Dendritic cell treated with granulocyte-macrophage colony-stimulating factor and Interleukin-4, amounts not matched to agents 40 ng/mL and 50 ng/mL, for 4 days (primary cell): ENCODE measurements around the gene CMSS1.

Experiments
- H3K27ac Mint-ChIP-seq: one replicate; pipeline ENCODE4 v1.8.0; 2022; ENCODE audit warnings: mild to moderate bottlenecking, mixed read lengths
- H3K27me3 Mint-ChIP-seq: one replicate; pipeline ENCODE4 v1.8.0; 2022; ENCODE audit warnings: mild to moderate bottlenecking, mixed read lengths
- H3K36me3 Mint-ChIP-seq: one replicate; pipeline ENCODE4 v1.8.0; 2022; ENCODE audit warnings: low read depth, mixed read lengths
- H3K4me1 Mint-ChIP-seq: one replicate; pipeline ENCODE4 v1.8.0; 2022; ENCODE audit warnings: low read depth, mixed read lengths
- H3K4me3 Mint-ChIP-seq: one replicate; pipeline ENCODE4 v1.8.0; 2022; ENCODE audit warnings: mild to moderate bottlenecking, moderate library complexity, mixed read lengths
- H3K9me3 Mint-ChIP-seq: one replicate; pipeline ENCODE4 v1.8.0; 2022; ENCODE audit warnings: mixed read lengths
- intact Hi-C: fragments of 100-400 bp; cut with micrococcal nuclease; formaldehyde crosslinking; loops from one replicate; pipeline ENCODE4 v1.15.0; 2022

CMSS1 gene

GRCh38 chr3:99972380-99973104 is 154.9 kb downstream of the CMSS1 start:
- no peaks in the 10 kb centered on the region for H3K9me3 Mint-ChIP-seq
- no peaks in the 10 kb centered on the region for H3K36me3 Mint-ChIP-seq
- H3K4me3 Mint-ChIP-seq: no peak overlapping the region
- H3K27me3 Mint-ChIP-seq: no peaks in the 10 kb centered on the region
- H3K4me1 Mint-ChIP-seq: peaks cover 11% of the 10 kb centered on the region
- no peak overlapping the region for H3K27ac Mint-ChIP-seq
- intact Hi-C loops: no loop called here

DNA sequence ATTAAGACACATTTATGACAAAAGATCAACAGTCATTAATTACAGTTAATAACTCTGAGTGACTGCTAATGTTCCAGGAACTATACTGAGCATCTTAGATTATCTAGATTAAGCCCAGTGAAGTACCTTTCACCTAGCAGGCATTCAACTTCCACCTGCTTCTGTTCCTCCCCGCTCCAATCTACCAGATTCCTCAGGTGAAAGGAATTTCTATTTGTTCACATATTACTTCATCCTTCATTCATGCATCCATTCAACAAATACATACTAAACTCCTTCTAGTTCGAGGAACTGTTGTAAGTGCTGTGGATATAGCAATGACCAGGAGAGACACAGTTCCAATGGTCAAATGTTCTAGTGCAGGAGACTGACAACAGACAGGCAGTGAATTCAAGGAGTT is 157.3 kb downstream of the CMSS1 start:
- no peak overlapping the region for H3K4me3 Mint-ChIP-seq
- H3K27me3 Mint-ChIP-seq: no peaks in the 10 kb centered on the region
- peaks cover 4% of the 10 kb centered on the region for H3K4me1 Mint-ChIP-seq
- no peak overlapping the region for H3K27ac Mint-ChIP-seq
- H3K36me3 Mint-ChIP-seq: no peaks in the 10 kb centered on the region
- intact Hi-C loops: no loop called here
- H3K9me3 Mint-ChIP-seq: no peaks in the 10 kb centered on the region

- no peak overlapping the region for H3K27ac Mint-ChIP-seq
- H3K27me3 Mint-ChIP-seq: no peaks in the 10 kb centered on the region
- H3K36me3 Mint-ChIP-seq: no peaks in the 10 kb centered on the region
- no peak overlapping the region for H3K4me3 Mint-ChIP-seq
- no peaks in the 10 kb centered on the region for H3K9me3 Mint-ChIP-seq
- H3K4me1 Mint-ChIP-seq: peaks cover 9% of the 10 kb centered on the region
- intact Hi-C loops: no loop called here
Measured at GRCh38 chr3:99976584-99976983, 158.9 kb downstream of the CMSS1 start.

- intact Hi-C loops: no loop called here
- no peaks in the 10 kb centered on the region for H3K9me3 Mint-ChIP-seq
- no peaks in the 10 kb centered on the region for H3K36me3 Mint-ChIP-seq
- H3K27ac Mint-ChIP-seq: no peak overlapping the region
- no peaks in the 10 kb centered on the region for H3K27me3 Mint-ChIP-seq
- H3K4me1 Mint-ChIP-seq: peaks cover 9% of the 10 kb centered on the region
- no peak overlapping the region for H3K4me3 Mint-ChIP-seq
Measured at GRCh38 chr3:99978221-99978620, 160.6 kb downstream of the CMSS1 start.

DNA sequence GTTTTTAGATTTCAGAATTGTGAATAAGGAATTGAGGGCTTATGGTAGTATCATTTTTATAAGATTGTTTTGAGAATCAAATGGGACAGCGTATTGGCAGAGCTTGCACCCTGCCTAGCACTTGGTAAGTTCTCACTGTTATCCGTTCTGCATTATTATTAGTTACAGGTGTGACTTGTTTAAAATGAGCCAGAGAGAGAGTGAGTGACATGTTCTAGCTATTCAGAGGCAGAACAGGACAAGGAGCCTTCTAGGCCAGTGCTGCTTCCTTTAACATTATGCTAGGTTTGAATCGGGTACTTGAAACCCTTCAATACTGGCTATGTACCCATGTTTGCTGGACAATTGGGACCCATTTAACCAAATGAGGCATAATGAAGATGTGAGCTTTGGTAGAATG is 162.9 kb downstream of the CMSS1 start:
- Mint-ChIP-seq H3K4me3 (no peak overlapping the region), H3K36me3 (no peaks in the 10 kb centered on the region), H3K27ac (no peak overlapping the region), H3K4me1 (peaks cover 9% of the 10 kb centered on the region), H3K9me3 (no peaks in the 10 kb centered on the region), H3K27me3 (no peaks in the 10 kb centered on the region)
- intact Hi-C loops: no loop called here

GRCh38 chr3:99981138-99981537 is 163.5 kb downstream of the CMSS1 start:
- H3K9me3 Mint-ChIP-seq: no peaks in the 10 kb centered on the region
- H3K36me3 Mint-ChIP-seq: no peaks in the 10 kb centered on the region
- H3K27ac Mint-ChIP-seq: no peak overlapping the region
- H3K4me1 Mint-ChIP-seq: peaks cover 9% of the 10 kb centered on the region
- H3K4me3 Mint-ChIP-seq: no peak overlapping the region
- H3K27me3 Mint-ChIP-seq: no peaks in the 10 kb centered on the region
- intact Hi-C loops: no loop called here

DNA sequence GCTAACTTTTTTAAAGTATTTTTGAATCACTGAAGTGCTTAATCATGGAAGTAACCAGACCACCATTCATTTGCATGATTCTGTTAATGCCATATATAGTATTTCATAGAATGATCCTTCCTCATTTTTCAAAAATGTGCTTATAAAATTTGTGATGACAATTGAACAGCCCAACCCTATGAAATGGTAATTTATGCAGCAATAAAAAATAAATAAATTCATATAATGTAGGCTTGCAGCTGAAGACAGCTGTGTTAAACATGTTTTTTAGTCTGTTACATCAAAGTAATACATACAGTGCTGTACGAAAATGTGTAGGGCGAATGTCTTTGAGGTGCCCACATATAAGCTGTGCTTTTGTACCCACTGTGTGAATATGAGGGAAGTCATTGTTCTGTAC is 165.0 kb downstream of the CMSS1 start:
- intact Hi-C loops: no loop called here
- Mint-ChIP-seq H3K9me3 (no peaks in the 10 kb centered on the region), H3K36me3 (no peaks in the 10 kb centered on the region)

DNA sequence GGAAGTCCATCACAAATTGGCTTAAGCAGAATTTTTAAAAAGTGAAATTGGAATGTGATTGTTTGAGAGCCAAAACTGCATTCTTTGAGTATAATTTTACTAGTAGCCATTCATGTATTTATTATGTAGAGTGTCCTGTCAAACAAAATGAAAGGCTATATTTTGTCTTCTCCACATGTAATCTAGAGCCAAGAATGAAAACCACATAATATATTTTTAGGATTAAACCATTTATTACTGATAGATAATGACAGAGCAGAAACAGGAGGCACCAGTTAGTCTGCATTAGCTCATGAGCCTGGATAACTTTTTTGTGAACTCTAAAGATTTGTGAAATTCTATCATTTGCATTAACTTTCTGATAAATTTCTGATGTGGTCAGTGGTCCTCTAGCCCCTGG is 166.5 kb downstream of the CMSS1 start:
- Mint-ChIP-seq H3K27ac (no peak overlapping the region), H3K9me3 (no peaks in the 10 kb centered on the region), H3K36me3 (no peaks in the 10 kb centered on the region), H3K27me3 (no peaks in the 10 kb centered on the region), H3K4me1 (peaks cover 6% of the 10 kb centered on the region), H3K4me3 (no peak overlapping the region)
- intact Hi-C loops: no loop called here

More for the DNA sequence above, 165.0 kb downstream of the CMSS1 start:
- H3K4me3 Mint-ChIP-seq: no peak overlapping the region
- H3K27ac Mint-ChIP-seq: no peak overlapping the region
- H3K4me1 Mint-ChIP-seq: peaks cover 9% of the 10 kb centered on the region
- H3K27me3 Mint-ChIP-seq: no peaks in the 10 kb centered on the region

DNA sequence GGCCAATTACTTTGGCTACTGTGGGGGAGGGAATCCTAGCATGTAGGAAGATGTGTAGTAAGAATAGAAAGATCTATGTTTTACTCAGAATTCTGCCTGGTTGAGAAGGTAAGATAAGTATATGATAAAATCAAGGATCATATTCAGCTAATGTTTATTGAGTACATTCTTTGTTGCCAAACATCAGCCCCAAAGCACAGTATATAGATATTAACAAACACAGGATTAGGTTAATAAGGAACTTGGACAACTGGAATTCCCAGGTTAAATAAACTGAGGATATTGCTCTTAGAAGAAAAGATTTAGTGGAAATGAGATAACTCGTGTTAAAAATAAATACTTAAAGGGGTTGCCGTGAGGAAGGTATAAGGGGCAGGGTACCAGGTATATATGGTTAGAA is 167.0 kb downstream of the CMSS1 start:
- Mint-ChIP-seq H3K4me3 (no peak overlapping the region), H3K36me3 (no peaks in the 10 kb centered on the region), H3K27me3 (no peaks in the 10 kb centered on the region), H3K4me1 (peaks cover 10% of the 10 kb centered on the region), H3K9me3 (no peaks in the 10 kb centered on the region), H3K27ac (no peak overlapping the region)
- intact Hi-C loops: no loop called here

- Mint-ChIP-seq H3K27ac (no peak overlapping the region), H3K4me1 (peaks cover 5% of the 10 kb centered on the region), H3K27me3 (no peaks in the 10 kb centered on the region), H3K4me3 (no peak overlapping the region), H3K36me3 (no peaks in the 10 kb centered on the region), H3K9me3 (peaks cover 24% of the 10 kb centered on the region)
- intact Hi-C loops: no loop called here
Measured at GRCh38 chr3:99990179-99990578, 172.5 kb downstream of the CMSS1 start.

DNA sequence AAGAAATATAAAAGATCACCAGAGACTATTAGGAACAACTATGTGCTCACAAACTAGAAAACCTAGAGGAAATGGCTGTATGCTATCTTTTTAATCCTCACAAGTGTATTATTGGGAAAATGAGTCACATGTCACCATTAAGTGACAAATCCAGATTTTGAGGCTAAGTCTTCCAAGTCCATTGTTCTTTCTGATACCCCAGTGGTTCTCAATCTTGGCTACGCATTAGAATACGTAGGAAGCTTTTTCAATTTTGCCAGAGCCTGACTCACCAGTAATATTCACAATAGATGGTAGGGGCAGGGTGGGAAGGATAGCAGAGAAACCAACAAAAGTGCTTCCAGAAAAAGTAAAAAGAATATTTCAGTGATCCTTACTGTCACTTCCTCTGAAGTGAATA is 179.6 kb downstream of the CMSS1 start:
- no peaks in the 10 kb centered on the region for H3K36me3 Mint-ChIP-seq

GRCh38 chr3:99999536-99999935 is 181.9 kb downstream of the CMSS1 start:
- intact Hi-C loops: no loop called here
- H3K27ac Mint-ChIP-seq: no peak overlapping the region
- no peaks in the 10 kb centered on the region for H3K4me1 Mint-ChIP-seq
- H3K27me3 Mint-ChIP-seq: no peaks in the 10 kb centered on the region
- H3K36me3 Mint-ChIP-seq: no peaks in the 10 kb centered on the region
- peaks cover 37% of the 10 kb centered on the region for H3K9me3 Mint-ChIP-seq
- no peak overlapping the region for H3K4me3 Mint-ChIP-seq

More for the DNA sequence above, 179.6 kb downstream of the CMSS1 start:
- H3K27me3 Mint-ChIP-seq: no peaks in the 10 kb centered on the region
- H3K9me3 Mint-ChIP-seq: peaks cover 54% of the 10 kb centered on the region
- no peak overlapping the region for H3K4me3 Mint-ChIP-seq
- intact Hi-C loops: no loop called here
- H3K4me1 Mint-ChIP-seq: no peaks in the 10 kb centered on the region
- H3K27ac Mint-ChIP-seq: no peak overlapping the region

DNA sequence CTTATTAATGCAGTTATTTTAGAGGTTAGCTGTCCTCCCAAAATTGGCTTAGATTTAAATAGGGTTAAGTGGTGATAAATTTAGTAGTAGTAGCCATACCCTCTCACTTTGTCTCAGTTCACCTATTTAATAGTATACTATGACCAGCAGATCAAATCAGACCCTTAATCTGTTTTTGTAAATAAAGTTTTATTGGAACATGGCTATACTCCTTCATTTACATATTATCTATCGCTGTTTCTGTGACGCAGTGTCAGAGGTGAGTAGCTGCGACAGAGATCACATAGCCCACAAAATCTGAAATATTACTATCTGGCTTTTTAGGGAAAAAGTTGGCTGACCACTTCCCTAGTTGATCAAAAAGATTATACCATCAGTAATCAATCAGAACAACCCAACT is 183.4 kb downstream of the CMSS1 start:
- Mint-ChIP-seq H3K36me3 (no peaks in the 10 kb centered on the region), H3K27ac (no peak overlapping the region), H3K4me1 (no peaks in the 10 kb centered on the region), H3K27me3 (no peaks in the 10 kb centered on the region), H3K4me3 (no peak overlapping the region), H3K9me3 (peaks cover 21% of the 10 kb centered on the region)
- intact Hi-C loops: no loop called here

DNA sequence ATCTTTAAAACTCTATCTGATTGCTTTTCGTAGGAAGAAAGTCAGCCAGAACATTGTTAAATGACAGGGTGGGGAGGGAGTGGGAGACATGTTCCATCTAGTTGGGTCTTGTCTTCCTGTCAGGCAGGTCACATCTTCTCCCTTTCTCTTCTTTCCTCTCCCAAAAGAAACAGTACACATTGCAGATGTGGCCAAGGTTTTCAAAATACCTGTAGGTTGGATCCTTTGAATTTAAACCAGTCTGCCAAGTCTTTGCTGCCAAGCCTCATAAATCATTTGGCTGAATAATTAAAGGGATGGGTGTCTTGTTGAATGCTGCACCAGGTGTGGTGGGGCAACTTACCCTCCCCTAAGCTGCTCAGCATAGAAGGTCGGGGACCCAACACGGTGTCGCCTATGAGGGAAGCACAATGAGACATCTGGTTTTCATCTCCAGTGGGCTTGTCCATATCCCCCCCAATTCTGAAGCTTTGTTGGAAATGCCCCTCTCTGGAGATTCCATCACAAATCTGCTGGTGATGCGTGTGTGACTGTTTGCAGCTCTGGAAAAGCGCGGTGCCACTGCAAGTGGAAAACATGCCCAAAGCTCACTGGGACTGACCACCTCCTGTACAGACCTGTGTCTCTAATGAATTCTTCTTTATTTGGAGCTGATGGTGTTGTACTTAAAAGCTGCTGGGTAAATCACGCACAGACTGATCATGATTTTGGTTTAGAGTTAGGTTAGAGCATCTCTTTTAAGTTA is 184.0 kb downstream of the CMSS1 start:
- H3K27ac Mint-ChIP-seq: no peak overlapping the region

More for the DNA sequence above, 184.0 kb downstream of the CMSS1 start:
- no peaks in the 10 kb centered on the region for H3K4me1 Mint-ChIP-seq
- no peaks in the 10 kb centered on the region for H3K27me3 Mint-ChIP-seq
- intact Hi-C loops: no loop called here
- no peak overlapping the region for H3K4me3 Mint-ChIP-seq
- no peaks in the 10 kb centered on the region for H3K36me3 Mint-ChIP-seq
- peaks cover 15% of the 10 kb centered on the region for H3K9me3 Mint-ChIP-seq
